Prostate gland (tissue), 2 donors: ENCODE data around the gene CRIM1.

Source experiments
- CTCF ChIP-seq, 4 experiments: fragments of 200-600 bp in 2 of 4; fragments of 450-650 bp in 2 of 4; sonication (generic) in 2 of 4; IDR thresholded peaks; 1 replicate in 3 of 4; 2 replicates in 1 of 4; pipeline ENCODE4 v1.5.1; 2016 to 2019; ENCODE audit warnings: antibody characterized with exemption in 4 of 4, mild to moderate bottlenecking in 2 of 4, moderate library complexity in 2 of 4
- POLR2A ChIP-seq: fragments of 450-650 bp; IDR thresholded peaks from one replicate; pipeline ENCODE4 v1.6.1; 2016; ENCODE audit warnings: antibody characterized with exemption, mild to moderate bottlenecking
- POLR2AphosphoS5 ChIP-seq: sonication (generic); formaldehyde crosslinking; IDR thresholded peaks from one replicate; pipeline ENCODE4 v1.6.1; 2017; ENCODE audit warnings: antibody characterized with exemption

- TF ChIP-seq CTCF (IDR thresholded peaks at IDR 0.05) (no peak), POLR2AphosphoS5 (no peak), POLR2A (no peak)
These were observed 137.7 kb downstream of the CRIM1 start for GRCh38 chr2:36493306-36493705.
